ENCODE measurements around the gene MALSU1.

- no peak for TF ChIP-seq CTCF (IDR thresholded peaks at IDR 0.05; ENCODE audit: low read depth, low read length, missing input control)
- TF ChIP-seq FOXA1 (IDR thresholded peaks at IDR 0.05): no peak
- TF ChIP-seq REST (IDR thresholded peaks at IDR 0.05): no peak
- TF ChIP-seq NR2F2 (IDR thresholded peaks at IDR 0.05): no peak
- TF ChIP-seq RAD21 (IDR thresholded peaks at IDR 0.05): no peak
- no peak for TF ChIP-seq EGR1 (IDR thresholded peaks at IDR 0.05; ENCODE audit: low read depth in 2 of 2)
- no peak for TF ChIP-seq JUND (IDR thresholded peaks at IDR 0.05)
These were observed 19.2 kb upstream of the MALSU1 start for GRCh38 chr7:23279819-23280525.

All from liver (tissue), 3 donors.